Erythroblast (primary cell): ENCODE data around the gene CCDC68.

Experiments used
- GATA1 ChIP-seq: IDR thresholded peaks from 2 replicates; pipeline ENCODE4 v1.6.1; 2011; ENCODE audit warnings: low read depth, mild to moderate bottlenecking, control low read depth, low read length, moderate library complexity
- POLR2A ChIP-seq: IDR thresholded peaks from 2 replicates; pipeline ENCODE4 v1.6.1; 2011; ENCODE audit warnings: mild to moderate bottlenecking, low read length

DNA sequence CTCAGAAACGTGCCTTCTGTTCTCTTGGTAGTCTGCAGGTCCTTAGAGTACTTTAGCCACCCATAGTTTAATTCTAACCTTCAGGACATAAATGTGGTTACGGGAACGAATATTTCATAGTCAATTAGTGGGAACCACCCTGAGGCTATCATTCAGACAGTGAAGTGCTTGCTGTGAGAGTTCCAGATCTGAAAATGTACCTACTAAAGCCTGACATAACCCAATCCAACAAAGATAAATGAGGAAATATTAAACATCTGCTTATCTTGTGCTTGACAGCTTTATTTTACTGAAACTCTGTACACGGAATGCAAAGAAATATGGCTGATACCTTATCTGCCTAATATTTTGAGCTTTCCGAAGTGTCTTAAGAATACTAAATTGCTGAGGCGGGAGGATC, 88.0 kb downstream of the CCDC68 start:
- peak; percentile 20 for TF ChIP-seq POLR2A
- peak; percentile 37 for TF ChIP-seq GATA1
